Effector memory CD4-positive, alpha-beta T cell (primary cell): ENCODE results near the gene RFTN1.

ENCODE experiments used
- DNase-seq, 3 donors: peaks; one replicate each; pipeline ENCODE4 v3.0.0-alpha.2; 2020
- H3K27ac ChIP-seq: 2 replicates; pipeline ENCODE4 v1.7.0; 2013; ENCODE audit warnings: mild to moderate bottlenecking, low read length, moderate library complexity; ENCODE audit not compliant: insufficient read depth, poor library complexity, severe bottlenecking
- H3K27me3 ChIP-seq: replicated peaks from 2 replicates; pipeline ENCODE4 v1.7.0; 2013; ENCODE audit warnings: mild to moderate bottlenecking, low read length; ENCODE audit not compliant: insufficient read depth, control insufficient read depth, poor library complexity, severe bottlenecking
- H3K36me3 ChIP-seq: 2 replicates; pipeline ENCODE4 v1.7.0; 2013; ENCODE audit warnings: mild to moderate bottlenecking, low read length, moderate library complexity; ENCODE audit not compliant: control insufficient read depth, insufficient read depth
- H3K4me1 ChIP-seq: 2 replicates; pipeline ENCODE4 v1.7.0; 2013; ENCODE audit warnings: low read length, mild to moderate bottlenecking; ENCODE audit not compliant: control insufficient read depth, insufficient read depth, poor library complexity, severe bottlenecking
- H3K4me3 ChIP-seq: 2 replicates; pipeline ENCODE4 v1.7.0; 2013; ENCODE audit warnings: low read length, low read depth, mild to moderate bottlenecking; ENCODE audit not compliant: insufficient read depth, poor library complexity, severe bottlenecking
- H3K9me3 ChIP-seq: 2 replicates; pipeline ENCODE4 v1.7.0; 2013; ENCODE audit warnings: mild to moderate bottlenecking, low read length, moderate library complexity; ENCODE audit not compliant: control insufficient read depth

Gene RFTN1

GRCh38 chr3:16266714-16267113, 246.8 kb downstream of the RFTN1 start:
- H3K4me3 ChIP-seq = no peak overlapping the region
- no peak for DNase-seq
- no peak overlapping the region for H3K27ac ChIP-seq
- H3K4me1 ChIP-seq = peaks cover 4% of the 10 kb centered on the region
- no peaks in the 10 kb centered on the region for H3K27me3 ChIP-seq
- H3K36me3 ChIP-seq = peaks cover 14% of the 10 kb centered on the region
- H3K9me3 ChIP-seq = no peaks in the 10 kb centered on the region
